ENCODE results near the gene GYS1.
A peak's percentile ranks its signal among the peaks of the same experiment; 100 is the strongest.
"Not testable (repeated sequence)": the region's sequence is repeated elsewhere in the genome, so short reads cannot be mapped to it uniquely, and the experiment has no call there.

The GYS1 gene

GRCh38 chr19:48933382-48933932, 59.7 kb downstream of the GYS1 start, which contains the start of gene DHDH:
Gene DHDH (plus strand): TSS chr19:48933699. CDS start chr19:48933722, 23 bp downstream.
- peak; percentile 38 for FAIRE-seq

- FAIRE-seq: no peak
These were observed 64.7 kb downstream of the GYS1 start for GRCh38 chr19:48928164-48929025.

DNA sequence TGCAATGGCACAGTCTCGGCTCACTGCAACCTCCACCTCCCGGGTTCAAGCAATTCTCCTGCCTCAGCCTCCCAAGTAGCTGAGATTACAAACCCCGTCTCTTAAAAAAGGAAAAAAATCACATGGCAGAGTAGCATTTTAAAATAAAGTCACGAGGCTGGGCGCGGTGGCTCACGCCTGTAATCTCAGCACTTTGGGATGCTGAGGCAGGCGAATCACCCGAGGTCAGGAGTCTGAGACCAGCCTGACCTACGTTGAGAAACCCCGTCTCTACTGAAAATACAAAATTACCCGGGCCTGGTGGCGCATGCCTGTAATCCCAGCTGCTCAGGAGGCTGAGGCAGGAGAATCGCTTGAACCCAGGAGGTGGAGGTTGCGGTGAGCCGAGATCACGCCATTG, 65.4 kb downstream of the GYS1 start:
- FAIRE-seq: not testable (repeated sequence)

- FAIRE-seq: no peak
These were observed 66.2 kb downstream of the GYS1 start for GRCh38 chr19:48926909-48927308.

DNA sequence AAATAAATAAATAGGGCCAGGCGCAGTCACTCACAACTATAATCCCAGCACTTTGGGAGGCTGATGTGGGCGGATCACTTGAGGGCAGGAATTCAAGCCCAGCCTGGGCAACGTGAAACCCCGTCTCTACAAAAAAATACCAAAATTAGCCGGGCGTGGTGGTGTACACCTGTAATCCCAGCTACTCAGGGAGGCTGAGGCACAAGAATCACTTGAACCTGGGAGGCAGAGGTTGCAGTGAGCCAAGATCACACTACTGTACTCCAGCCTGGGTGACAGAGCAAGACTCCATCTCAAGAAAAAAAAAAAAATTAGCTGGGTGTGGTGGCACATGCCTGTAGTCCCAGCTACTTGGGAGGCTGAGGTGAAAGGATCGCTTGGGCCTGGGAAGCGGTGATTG, 67.2 kb downstream of the GYS1 start:
- FAIRE-seq: not testable (repeated sequence)

DNA sequence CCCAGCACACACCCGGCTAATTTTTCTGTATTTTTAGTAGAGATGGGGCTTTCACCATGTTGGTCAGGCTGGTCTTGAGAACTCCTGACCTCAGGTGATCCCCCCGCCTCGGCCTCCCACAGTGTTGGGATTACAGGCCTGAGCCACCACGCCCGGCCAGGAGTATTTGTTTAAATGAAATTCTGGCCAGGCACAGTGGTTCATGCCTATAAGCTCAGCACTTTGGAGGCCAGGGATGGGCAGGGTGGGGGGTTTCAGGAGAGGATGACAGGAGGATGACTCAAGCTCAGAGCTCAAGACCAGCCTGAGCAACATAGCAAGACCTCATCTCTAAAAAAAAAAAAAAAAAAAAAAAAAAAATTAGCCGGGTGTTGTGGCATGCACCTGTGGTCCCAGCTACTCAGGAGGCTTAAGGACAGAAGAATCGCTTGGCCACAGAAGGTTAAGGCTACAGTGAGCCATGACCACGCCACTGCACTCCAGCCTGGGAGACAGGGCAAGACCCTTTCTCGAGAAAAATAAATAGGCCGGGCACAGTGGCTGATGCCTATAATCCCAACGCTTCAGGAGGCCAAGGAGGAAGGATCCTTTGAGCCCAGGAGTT, 67.8 kb downstream of the GYS1 start:
- no peak for FAIRE-seq

DNA sequence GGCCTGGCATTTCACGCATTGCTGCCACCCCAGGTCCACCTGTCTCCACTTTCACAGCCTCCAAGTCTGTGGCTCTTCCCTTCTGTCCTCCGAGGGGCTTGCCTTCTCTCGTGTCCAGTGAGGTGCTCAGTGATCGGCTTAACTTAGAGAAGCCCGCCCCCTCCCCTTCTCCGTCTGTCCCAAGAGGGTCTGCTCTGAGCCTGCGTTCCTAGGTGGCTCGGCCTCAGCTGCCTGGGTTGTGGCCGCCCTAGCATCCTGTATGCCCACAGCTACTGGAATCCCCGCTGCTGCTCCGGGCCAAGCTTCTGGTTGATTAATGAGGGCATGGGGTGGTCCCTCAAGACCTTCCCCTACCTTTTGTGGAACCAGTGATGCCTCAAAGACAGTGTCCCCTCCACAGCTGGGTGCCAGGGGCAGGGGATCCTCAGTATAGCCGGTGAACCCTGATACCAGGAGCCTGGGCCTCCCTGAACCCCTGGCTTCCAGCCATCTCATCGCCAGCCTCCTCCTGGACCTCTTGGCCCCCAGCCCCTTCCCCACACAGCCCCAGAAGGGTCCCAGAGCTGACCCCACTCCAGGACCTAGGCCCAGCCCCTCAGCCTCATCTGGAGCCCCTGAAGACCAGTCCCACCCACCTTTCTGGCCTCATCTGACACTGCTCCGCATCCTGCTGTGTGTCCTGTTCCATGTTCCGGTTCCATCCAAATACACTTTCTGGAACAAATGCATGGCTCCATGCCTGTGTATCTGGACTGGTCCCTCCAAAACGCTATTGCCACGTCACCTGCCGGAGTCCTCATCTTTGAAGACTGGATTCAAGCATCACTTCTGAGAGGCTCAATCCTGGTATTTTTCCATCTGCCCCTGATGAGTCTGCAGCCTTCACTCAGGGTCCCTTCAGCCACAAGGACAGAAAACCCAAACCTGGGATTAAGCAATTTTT, 70.3 kb downstream of the GYS1 start:
- no peak for FAIRE-seq

GRCh38 chr19:48921721-48922500, 71.2 kb downstream of the GYS1 start:
- no peak for FAIRE-seq

DNA sequence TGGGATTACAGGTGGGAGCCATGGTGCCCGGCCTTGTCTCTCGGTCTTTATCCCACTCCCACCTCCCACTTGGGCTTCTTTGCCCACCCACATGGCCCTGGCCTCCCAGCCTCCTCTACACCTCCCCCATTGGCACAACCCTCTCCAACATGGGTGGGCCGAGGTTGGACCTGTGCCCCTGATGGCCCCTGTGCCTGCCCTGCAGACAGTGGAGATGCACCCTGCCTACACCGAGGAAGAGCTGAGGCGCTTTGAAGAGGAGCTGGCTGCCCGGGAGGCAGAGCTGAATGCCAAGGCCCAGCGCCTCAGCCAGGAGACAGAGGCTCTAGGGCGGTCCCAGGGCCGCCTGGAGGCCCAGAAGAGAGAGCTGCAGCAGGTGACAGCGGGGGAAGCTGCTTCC, 72.2 kb downstream of the GYS1 start:
- no peak for FAIRE-seq

DNA sequence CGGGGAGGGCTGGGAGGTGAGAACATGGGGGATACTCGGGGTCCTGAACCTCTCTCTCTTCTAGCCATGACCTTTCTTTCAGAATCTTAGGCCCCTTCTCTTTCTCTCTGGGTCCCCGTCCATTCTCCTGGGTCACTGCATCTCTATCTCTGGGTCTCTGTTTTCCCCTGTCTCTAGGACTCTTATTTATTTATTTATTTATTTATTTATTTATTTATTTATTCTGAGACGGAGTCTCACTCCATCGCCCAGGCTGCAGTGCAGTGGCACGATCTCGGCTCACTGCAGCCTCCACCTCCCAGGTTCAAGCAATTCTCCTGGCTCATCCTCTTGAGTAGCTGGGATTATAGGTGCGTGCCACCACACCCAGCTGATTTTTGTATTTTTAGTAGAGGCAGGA, 73.8 kb downstream of the GYS1 start:
- FAIRE-seq: not testable (repeated sequence)

DNA sequence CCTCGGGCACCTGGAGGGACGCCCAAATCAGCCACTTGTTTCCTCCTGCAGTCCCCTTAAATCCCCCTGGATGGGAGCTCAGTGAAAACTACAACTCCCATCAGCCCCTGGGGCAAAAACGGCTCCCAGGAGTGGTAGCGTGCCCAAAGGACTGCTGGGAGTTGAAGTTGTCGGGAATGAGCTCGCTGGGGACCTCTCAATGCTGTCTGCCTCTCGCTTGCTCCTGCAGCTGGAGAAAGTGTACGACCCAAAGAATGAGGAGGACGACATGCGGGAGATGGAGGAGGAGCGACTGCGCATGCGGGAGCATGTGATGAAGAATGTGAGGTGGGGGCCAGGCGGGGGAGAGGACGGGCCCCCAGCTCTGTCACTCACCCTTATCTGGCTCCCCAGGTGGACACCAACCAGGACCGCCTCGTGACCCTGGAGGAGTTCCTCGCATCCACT, 74.3 kb downstream of the GYS1 start:
- FAIRE-seq: no peak
